AG04450 (cell line): ENCODE data around the gene TANGO6. TPM values are rescaled to one million over a fixed set of nuclear protein-coding genes. Genes with fewer than 3 reads are reported as not detected.

Experiments used
- CTCF ChIA-PET: fragments of 300-600, 350-600 bp; formaldehyde crosslinking; extraction: SDS; loops from one replicate; lab custom pipeline; 2022; ENCODE audit warnings: antibody characterized with exemption, inconsistent platforms; lab: Charles Lee
- POLR2A ChIA-PET: fragments of 350-600 bp; formaldehyde crosslinking; extraction: SDS; loops from one replicate; lab custom pipeline; 2021; ENCODE audit warnings: antibody characterized with exemption, inconsistent platforms; lab: Yijun Ruan, JAX
- DNase-seq: peaks from one replicate; pipeline ENCODE4 v3.0.0-alpha.2; 2011; ENCODE audit warnings: low read depth, low spot score
- H3K27ac ChIP-seq: one replicate; pipeline ENCODE4 v1.5.1; 2012; ENCODE audit warnings: low read depth, low read length, control low read depth
- H3K27me3 ChIP-seq: one replicate; pipeline ENCODE4 v1.6.0; 2012; ENCODE audit warnings: low read length; ENCODE audit not compliant: control insufficient read depth, insufficient read depth
- H3K4me3 ChIP-seq: 2 replicates; pipeline ENCODE4 v1.5.1; 2011; ENCODE audit warnings: mild to moderate bottlenecking, low read depth, low read length, control low read depth
- H3K9me3 ChIP-seq: 2 replicates; pipeline ENCODE4 v1.5.1; 2012; ENCODE audit warnings: low read length; ENCODE audit not compliant: control insufficient read depth, insufficient read depth
- polyA plus RNA-seq: library from polyadenylated mRNA; depleted of rRNA; stranded (reverse); fragments of >200 nt; gene quantifications from 2 replicates; pipeline ENCODE4 v1.2.3, GENCODE V29; 2011
- TF ChIP-seq, protein P1 (sequence below): IDR thresholded peaks from 2 replicates; pipeline ENCODE4 v1.5.1; 2011; ENCODE audit warnings: low read depth, low read length, control low read depth, inconsistent platforms

The TANGO6 gene
- polyA plus RNA-seq, 1 experiment, result 11.6 TPM

GRCh38 chr16:68943961-68944360 lies 100.6 kb downstream of the TANGO6 start:
- POLR2A ChIA-PET, result interaction anchor here (0.8 kb wide), 1 partner anchor 266 kb away, joined by 3 read pairs; no protein-coding TSS in a partner anchor
- H3K9me3 ChIP-seq, result peaks cover 6% of the 10 kb centered on the region; the same call in 1 of the 2 replicates
- H3K27ac ChIP-seq, result no peak overlapping the region
- H3K27me3 ChIP-seq, result no peaks in the 10 kb centered on the region
- no peak for DNase-seq
- TF ChIP-seq, protein P1, sequence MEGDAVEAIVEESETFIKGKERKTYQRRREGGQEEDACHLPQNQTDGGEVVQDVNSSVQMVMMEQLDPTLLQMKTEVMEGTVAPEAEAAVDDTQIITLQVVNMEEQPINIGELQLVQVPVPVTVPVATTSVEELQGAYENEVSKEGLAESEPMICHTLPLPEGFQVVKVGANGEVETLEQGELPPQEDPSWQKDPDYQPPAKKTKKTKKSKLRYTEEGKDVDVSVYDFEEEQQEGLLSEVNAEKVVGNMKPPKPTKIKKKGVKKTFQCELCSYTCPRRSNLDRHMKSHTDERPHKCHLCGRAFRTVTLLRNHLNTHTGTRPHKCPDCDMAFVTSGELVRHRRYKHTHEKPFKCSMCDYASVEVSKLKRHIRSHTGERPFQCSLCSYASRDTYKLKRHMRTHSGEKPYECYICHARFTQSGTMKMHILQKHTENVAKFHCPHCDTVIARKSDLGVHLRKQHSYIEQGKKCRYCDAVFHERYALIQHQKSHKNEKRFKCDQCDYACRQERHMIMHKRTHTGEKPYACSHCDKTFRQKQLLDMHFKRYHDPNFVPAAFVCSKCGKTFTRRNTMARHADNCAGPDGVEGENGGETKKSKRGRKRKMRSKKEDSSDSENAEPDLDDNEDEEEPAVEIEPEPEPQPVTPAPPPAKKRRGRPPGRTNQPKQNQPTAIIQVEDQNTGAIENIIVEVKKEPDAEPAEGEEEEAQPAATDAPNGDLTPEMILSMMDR, result no peak
- CTCF ChIA-PET, result no interaction called here
- no peak overlapping the region for H3K4me3 ChIP-seq

- ChIA-PET POLR2A (no interaction called here), CTCF (interaction anchor here (0.5 kb wide), 1 partner anchor 175 kb away, joined by 3 read pairs; no protein-coding TSS in a partner anchor)
- TF ChIP-seq, protein P1, result no peak
- DNase-seq, result no peak
- Histone ChIP-seq H3K4me3 (no peak overlapping the region), H3K27ac (no peak overlapping the region), H3K27me3 (no peaks in the 10 kb centered on the region), H3K9me3 (peaks cover 6% of the 10 kb centered on the region; the same call in 1 of the 2 replicates)
These were observed 105.0 kb downstream of the TANGO6 start for GRCh38 chr16:68948230-68948910.

DNA sequence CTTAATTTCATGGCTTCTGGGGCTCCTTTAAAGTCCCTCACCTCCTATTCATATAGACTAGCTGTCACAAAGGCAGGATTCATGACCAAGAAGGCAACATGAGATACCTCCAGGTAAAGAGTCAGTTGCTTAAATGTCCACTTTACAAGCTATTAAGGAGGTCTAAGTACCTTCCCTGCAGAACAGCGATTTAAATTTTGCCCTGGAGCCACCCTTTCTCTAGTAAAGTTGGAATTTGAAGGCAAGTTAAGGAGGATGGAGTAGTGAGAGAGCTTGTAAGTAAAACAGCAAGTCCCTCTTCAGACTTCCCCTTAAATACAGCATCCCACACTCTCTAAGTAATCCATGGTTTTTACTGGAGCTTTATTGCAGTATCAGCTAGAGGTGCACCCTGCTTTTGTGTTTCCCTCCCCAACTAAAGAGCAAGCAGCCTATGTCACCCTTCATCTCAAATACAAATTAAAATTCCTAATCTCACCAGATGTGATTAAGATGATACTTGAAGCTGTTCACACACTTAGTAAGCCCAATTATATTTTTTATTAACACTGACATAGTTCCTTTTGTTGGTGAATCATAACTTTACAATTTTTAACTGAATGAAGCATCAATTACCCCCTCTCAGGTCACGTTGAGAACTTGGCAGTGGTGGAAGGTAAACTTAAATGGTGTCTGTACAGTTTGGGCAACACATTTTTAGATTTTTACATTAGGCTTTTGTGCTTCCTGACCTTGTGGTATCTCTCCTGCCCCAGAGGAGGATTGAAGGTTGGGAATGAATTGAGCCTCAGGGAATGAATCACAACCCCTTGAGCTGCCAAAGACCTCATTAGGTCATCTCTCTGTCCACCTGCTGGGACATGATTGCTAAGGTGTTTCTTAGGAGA lies 108.9 kb downstream of the TANGO6 start:
- TF ChIP-seq, protein P1, result no peak
- no peaks in the 10 kb centered on the region for H3K27me3 ChIP-seq
- POLR2A ChIA-PET, result no interaction called here
- H3K27ac ChIP-seq, result no peak overlapping the region
- no peak overlapping the region for H3K4me3 ChIP-seq
- no peaks in the 10 kb centered on the region for H3K9me3 ChIP-seq
- no peak for DNase-seq
- CTCF ChIA-PET, result interaction anchor here (1.0 kb wide), 1 partner anchor 171 kb away, joined by 3 read pairs; no protein-coding TSS in a partner anchor

DNA sequence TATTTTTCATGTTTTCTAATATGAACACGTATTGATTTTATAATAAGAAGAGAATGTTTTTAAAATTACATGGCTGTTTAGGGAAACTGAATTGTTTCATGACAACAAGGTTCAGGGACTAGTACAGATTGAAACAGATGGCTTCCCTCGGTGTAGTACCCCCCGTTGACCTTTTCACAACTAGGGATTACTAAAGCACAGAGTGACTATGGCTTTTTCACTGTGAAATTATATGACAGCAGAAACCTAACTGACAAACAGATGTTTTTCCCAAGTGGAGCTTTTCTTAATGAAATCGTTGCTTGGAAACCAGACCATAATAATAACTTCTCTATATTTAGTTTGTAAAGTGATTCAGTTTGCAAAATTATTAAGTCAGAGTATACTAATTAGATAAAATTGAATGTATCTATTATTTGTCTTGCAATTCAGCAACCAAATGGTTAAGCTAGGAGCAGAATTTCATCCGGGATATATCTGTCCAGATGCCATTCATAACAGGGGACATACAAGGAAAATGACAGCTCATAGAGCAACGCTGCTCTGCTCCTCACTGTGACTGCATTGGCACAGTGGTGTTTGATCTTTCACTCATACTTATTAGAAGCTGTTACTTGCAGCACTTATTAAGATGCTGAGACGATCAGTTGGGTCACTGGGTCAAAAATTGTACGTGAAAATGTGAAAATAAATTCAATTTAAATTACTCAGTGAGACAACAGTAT lies 111.7 kb downstream of the TANGO6 start:
- ChIA-PET POLR2A (no interaction called here), CTCF (no interaction called here)
- DNase-seq, result no peak
- Histone ChIP-seq H3K27ac (no peak overlapping the region), H3K27me3 (no peaks in the 10 kb centered on the region), H3K9me3 (no peaks in the 10 kb centered on the region), H3K4me3 (no peak overlapping the region)
- TF ChIP-seq, protein P1, result no peak
